GM12873 (cell line): ENCODE results near the gene ERG.

Experiments used
- TF ChIP-seq, protein P1 (sequence below): IDR thresholded peaks from 2 replicates; pipeline ENCODE4 v1.5.1; 2012; ENCODE audit warnings: low read depth, mild to moderate bottlenecking, moderate library complexity, low read length, control low read depth; ENCODE audit not compliant: insufficient read depth; ENCODE audit errors: missing control alignments

ERG gene

DNA sequence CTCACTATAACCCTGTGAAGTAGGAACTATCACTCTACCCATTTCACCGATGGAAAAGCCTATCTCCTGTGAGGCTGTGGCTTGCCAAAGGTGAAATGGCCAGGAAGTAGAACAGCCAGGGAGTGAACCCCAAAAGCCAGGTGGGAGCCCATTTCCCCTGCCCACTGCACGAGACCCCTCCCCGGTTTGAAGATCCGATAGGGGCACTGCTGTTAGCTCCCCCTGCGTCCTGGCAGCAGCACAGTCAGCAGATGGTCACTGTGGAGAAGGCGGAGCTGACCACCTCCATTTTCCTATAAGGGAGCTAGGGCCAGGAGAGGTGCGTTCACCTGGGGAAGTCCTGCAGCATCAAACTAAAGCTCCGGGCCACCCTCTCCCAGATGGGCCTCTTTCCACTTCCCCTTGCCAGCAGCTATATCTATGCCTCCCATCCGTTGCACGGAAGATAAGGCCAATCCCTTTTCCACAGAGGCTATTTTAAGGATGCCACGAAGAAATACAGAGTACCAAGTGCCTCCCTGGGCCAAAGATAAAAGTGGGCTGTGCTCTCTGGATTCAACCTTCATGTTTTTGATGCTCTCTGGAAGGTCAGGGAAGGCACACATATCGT lies 7.8 kb downstream of the ERG start:
- TF ChIP-seq, protein P1, sequence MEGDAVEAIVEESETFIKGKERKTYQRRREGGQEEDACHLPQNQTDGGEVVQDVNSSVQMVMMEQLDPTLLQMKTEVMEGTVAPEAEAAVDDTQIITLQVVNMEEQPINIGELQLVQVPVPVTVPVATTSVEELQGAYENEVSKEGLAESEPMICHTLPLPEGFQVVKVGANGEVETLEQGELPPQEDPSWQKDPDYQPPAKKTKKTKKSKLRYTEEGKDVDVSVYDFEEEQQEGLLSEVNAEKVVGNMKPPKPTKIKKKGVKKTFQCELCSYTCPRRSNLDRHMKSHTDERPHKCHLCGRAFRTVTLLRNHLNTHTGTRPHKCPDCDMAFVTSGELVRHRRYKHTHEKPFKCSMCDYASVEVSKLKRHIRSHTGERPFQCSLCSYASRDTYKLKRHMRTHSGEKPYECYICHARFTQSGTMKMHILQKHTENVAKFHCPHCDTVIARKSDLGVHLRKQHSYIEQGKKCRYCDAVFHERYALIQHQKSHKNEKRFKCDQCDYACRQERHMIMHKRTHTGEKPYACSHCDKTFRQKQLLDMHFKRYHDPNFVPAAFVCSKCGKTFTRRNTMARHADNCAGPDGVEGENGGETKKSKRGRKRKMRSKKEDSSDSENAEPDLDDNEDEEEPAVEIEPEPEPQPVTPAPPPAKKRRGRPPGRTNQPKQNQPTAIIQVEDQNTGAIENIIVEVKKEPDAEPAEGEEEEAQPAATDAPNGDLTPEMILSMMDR, result no peak

DNA sequence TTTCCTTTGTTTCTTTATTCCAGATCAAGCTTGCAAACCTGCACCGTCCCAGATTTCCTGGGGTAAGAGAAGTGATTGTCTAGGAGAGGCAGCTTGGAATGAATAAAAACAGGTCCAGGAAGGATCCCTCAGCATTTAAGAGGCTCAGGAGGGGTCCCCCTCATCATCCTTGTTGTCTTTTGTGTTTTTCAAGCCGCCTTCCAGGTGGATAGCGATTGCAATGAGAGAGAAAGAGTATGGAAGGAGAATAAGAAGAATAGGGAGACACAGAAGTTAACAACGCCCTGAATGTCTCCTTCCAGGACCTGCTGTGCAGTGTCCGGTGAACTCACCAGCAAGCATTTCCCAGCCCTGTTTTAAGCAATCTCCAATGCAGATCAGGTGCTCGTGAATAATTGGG lies 8.5 kb downstream of the ERG start:
- TF ChIP-seq, protein P1, result no peak

GRCh38 chr21:38489271-38489652 lies 9.0 kb downstream of the ERG start:
- TF ChIP-seq, protein P1, result no peak

DNA sequence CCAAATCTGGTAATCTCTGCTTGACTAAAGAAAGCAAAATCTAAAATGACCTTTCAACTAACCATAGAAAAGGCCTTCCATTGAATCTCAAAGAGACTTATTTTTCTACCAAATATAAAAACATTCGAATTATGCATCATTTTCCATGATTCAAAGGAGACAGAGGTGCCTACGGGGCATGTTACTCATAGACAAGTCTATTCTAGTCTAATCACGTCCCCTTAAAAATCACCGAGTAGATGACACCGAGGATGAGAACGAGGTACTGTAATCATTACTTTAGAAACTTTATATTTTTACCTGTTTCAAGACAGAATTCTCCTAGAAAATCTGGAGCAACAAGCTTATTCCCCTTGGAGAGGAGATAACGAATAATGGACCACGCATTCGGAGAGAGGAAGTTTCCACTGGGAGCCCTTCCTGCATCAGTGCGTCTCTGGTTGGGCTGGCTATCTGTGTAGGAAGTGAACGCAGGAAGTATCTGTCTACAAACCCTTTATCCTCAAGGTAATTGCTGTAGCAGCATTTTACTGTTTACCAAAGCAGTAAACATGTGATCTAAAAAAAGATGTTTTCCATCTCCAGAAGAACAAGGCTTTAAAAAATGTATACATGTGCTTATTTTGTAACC lies 9.5 kb downstream of the ERG start:
- TF ChIP-seq, protein P1, result no peak

DNA sequence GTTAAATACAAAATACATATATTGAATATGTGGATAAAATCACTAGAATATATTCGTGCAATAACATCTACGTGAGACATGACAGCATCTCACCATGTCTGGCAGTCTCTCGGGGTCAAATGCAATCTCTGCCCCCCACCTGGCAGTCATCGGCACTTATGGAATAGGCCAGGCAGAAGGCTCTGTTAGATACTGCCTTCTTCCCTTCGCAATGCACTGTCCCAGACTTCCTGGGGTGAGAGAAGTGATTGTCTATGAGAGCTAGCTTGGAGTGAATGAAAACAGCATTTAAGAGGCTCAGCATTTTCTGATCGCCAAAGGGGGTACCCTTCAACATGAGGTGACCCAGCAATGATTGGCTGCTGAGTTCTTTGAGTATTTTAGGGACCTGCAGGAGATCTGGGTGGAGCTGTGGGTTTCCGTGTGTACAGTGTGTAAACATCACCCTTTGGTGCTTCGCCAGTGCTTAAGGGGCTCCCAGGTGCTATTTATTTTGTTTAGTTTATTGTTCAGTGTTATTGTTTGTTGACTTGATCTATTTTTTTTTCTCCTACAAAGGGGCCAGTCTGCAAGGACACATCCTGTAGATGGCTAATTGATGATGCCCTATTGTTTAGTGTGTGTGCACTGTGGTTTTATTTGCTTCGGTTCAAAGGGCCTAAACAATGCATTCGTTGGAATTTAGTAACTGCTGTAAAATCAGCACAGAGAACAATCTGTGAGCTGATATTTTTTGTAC lies 10.2 kb downstream of the ERG start:
- TF ChIP-seq, protein P1, result no peak

- TF ChIP-seq, protein P1, result no peak
Measured at GRCh38 chr21:38486706-38487105, 11.6 kb downstream of the ERG start.

DNA sequence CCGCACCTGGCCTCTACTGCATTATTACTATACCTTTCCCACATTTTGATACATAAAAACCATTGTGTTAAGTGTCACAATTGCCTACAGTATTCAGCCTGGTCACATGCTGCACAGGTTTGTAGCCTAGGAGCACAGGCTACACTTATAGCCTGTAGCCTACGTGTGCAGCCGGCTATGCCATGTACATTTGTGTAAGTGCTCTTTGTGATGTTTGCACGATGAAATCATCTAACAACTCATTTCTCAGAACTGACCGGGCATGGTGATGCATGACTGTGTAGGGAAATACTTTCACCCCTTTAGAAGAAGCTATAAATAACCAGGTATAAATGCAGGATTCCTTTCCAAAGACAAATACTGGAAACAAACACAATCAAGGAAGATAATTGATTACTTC lies 12.1 kb downstream of the ERG start:
- TF ChIP-seq, protein P1, result no peak
